Measurements from ENCODE around the gene IFRD2.

DNA sequence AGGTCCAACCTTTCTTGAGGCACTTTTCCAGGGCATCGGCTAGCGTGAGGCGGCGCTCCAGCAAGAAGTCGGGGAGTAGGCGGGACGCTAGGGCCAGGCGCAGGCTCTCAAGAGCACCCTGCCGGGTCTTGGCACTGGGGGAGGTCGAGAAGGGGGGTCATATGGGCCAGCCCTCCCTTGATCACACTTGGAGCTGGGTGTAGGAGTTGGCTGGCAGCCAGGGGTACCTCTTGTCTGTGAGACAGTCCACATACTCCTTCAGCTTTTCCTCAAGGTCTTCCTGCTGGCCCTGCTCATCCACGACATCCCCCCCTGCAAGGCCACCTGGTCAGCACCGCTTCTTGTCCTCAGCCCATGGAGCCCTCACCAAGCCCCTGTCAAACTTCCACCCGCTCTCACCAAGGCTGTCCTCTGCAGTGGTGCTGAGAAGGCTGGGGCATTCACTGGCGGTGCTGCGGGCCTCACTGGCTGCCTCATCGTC is 2.0 kb downstream of the IFRD2 start:
- TF ChIP-seq, protein P1, sequence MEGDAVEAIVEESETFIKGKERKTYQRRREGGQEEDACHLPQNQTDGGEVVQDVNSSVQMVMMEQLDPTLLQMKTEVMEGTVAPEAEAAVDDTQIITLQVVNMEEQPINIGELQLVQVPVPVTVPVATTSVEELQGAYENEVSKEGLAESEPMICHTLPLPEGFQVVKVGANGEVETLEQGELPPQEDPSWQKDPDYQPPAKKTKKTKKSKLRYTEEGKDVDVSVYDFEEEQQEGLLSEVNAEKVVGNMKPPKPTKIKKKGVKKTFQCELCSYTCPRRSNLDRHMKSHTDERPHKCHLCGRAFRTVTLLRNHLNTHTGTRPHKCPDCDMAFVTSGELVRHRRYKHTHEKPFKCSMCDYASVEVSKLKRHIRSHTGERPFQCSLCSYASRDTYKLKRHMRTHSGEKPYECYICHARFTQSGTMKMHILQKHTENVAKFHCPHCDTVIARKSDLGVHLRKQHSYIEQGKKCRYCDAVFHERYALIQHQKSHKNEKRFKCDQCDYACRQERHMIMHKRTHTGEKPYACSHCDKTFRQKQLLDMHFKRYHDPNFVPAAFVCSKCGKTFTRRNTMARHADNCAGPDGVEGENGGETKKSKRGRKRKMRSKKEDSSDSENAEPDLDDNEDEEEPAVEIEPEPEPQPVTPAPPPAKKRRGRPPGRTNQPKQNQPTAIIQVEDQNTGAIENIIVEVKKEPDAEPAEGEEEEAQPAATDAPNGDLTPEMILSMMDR (IDR thresholded peaks at IDR 0.05), result no peak
- TF ChIP-seq POLR2A (IDR thresholded peaks at IDR 0.05) (no peak), POLR2AphosphoS5 (IDR thresholded peaks at IDR 0.05) (no peak)
